GM19324 (cell line): Measurements from ENCODE around the gene CDK14.

Experiments
- ATAC-seq: cut with Tn5 transposase; IDR thresholded peaks from one replicate; pipeline ENCODE4 v1.9.1; 2021; ENCODE audit warnings: mild to moderate bottlenecking, moderate library complexity; ENCODE audit not compliant: unreplicated experiment, low FRiP score

CDK14 gene

DNA sequence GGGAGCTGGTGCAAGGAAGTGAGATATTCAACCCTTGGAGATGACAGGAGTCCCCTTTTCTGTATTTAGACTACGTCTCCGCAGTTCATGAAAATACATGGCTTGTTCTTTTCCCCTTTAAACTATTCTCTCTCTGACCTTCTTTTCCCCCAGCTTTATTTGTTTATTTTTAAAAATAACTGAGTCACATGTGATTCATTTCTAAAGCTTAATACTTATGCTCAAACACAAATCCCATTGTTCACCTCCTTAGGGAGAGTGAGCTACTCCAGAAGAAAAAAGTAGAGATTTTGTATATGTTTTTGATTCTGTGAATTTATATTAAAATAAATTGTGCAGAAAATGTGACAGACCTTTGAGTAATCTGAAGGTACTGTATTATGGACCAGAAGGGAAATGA lies 632.2 kb downstream of the CDK14 start:
- ATAC-seq: no peak

DNA sequence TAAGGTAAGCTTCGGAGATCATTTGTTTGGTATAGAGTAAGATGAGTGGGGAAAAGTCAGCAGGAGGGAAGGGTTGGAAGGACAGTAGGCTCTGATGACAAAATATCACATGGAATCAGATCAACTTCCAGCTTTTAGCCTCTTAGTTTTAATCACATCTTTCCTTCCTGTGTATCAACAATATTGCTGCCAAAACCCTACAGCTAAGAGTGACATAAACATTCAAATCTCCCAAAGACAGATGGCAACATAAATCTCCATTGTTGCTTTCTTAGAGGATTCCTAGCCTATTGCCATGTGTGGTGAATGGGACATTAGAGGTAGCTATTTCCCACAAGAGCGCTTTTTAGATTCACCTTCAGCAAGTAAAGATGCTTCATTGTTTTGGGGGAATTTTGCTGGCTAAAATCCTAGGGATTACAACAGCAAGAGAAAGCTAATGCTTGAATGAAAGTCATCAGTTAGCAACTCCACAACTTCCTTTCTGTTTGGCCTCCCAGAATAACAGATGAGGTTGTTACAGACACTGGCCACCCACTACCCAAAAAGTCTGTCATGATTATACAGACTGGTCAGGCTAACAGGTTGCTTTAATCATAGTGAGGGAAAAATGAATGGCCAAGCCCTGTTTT lies 632.9 kb downstream of the CDK14 start:
- no peak for ATAC-seq

DNA sequence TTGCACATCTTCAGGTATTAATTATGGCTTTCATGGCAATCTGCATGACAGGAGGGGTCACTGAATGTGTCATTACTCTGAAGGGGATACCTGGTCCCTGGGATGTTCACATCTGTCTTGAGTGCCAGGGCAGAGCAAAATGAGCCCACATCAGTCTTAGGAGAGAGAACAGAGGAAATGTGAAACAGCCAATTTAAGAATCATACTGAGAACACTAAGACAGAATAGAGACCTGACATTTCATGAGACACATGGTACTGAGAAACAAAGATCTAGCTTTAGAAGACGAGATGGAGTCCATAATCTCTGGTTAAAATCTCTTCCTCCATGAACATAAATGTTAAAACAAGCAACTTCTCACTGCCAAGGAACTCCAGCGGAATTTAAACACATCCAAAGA lies 634.0 kb downstream of the CDK14 start:
- ATAC-seq: no peak

DNA sequence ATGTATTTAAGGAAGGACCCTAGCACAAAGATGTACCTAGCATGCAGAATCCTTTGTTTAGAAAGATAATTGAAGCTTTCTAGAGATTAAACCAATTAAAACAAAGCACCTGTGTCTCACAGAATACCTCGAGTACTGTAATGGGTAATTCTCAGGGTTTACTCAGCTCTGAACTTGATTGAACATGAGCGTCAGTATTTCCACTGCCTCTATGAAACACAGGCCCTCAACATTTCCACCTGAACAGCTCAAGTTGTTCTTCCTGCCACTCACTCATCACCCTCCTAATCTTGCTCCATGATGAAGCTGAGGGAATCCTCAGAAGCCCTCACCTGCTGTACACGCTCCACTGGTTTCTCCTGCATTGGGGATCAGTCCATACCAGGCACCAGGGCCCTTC lies 634.4 kb downstream of the CDK14 start:
- no peak for ATAC-seq

DNA sequence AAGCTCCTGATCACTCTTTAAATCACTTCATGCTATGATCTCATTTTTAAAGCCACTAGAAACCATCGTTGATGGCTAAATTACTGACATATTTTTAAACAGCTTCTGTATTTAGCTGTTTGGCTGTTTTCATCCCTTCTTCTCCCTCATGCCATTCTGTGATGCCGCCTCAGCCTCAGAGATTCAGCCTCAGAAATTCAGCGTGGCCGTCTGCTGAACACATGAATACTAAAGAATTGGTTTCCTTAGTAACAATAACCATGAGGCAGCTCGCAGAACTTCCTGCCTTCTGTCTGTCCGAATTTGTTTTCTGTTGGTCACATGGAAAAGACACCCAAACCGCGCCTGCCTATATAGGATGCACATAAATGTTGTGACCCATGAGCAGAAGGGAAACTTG lies 637.1 kb downstream of the CDK14 start:
- no peak for ATAC-seq

DNA sequence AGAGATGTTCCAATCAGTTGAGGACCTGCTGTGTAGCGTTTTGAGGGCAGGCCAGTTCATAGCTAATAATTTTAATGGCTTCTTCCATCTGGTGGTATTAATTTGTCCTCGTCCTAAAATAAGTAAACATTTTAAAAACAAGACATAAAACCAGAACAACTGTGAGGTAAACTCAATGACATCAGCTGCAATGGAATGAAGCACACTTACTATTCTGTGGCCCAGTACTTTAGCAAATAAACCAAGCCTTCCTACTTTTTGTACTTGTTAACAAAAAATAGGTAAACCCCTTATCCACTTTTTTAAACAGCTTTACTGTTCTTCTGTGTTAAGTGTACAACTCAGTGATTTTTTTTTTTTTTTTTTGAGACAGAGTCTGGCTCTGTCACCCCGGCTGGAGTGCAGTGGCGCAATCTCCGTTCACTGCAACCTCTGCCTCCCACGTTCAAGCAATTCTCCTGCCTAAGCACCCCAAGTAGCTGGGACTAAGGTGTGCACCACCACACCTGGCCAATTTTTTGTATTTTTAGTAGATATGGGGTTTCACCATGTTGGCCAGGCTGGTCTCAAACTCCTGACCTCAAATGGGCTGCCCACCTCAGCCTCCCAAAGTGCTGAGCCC lies 639.2 kb downstream of the CDK14 start:
- ATAC-seq: no peak

DNA sequence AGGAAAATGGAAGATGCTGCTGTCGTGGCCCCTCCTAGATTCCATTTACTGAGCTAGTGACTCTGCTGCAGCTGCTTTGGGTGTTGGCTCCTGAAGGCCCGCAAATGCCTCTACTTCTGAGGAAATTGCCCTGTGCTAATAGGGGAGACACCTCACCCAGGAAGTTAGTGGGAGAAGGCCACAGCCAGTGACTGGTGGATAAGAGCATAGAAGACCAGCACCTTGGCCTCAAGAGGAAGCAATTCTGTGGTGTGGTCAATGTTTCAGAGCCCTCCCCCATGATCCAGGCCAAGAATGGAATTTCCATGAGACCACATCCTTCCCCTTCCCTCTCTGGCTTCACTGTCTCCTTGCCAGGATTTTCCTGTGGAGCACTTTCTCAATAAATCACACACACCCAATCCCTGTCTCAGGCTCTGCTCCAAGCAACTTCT lies 643.1 kb downstream of the CDK14 start:
- no peak for ATAC-seq

DNA sequence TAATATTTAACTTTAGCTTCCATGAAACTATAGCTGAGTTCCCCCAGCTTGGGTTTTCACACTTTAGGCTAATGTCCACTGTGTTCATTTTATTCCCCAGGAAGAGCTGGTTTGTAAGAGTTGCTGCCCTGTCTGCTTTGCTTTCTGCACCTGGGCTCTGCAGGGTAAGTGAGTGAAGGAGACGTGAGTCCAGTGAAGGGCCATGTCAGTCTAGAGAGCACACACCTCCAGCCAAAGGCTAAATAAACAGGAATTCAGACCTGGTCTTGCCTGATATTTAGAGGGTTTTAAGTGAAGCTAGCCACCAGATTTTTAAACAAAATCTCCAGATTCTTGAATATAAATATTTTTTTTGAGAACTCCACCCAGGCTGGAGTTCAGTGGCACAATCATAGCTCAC lies 643.7 kb downstream of the CDK14 start:
- no peak for ATAC-seq

DNA sequence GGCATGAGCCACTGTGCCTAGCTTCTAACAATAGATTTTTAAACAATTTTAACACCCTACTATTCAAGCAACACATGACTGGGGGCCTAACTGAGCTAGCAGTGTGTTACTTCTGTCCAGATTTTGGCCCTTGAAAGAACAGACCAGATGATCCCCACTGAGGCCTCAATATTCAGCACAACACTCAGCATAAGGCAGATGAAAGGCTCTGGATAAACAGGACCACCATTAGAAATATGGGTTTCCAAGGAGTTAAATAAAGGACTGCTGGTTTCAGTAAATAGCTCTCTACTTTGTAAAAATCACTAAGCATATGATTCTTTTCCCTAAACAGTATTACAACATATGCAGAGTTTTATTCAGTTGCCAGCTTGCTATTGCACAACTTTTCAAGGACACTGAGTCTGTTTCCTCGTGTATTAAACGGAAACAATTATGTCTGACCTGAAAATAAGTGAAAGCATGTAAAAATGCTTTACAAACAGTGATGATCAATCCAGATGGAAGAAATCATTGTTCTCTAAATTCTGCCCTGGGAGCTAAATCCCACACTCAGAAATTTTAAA lies 644.3 kb downstream of the CDK14 start:
- ATAC-seq: no peak

DNA sequence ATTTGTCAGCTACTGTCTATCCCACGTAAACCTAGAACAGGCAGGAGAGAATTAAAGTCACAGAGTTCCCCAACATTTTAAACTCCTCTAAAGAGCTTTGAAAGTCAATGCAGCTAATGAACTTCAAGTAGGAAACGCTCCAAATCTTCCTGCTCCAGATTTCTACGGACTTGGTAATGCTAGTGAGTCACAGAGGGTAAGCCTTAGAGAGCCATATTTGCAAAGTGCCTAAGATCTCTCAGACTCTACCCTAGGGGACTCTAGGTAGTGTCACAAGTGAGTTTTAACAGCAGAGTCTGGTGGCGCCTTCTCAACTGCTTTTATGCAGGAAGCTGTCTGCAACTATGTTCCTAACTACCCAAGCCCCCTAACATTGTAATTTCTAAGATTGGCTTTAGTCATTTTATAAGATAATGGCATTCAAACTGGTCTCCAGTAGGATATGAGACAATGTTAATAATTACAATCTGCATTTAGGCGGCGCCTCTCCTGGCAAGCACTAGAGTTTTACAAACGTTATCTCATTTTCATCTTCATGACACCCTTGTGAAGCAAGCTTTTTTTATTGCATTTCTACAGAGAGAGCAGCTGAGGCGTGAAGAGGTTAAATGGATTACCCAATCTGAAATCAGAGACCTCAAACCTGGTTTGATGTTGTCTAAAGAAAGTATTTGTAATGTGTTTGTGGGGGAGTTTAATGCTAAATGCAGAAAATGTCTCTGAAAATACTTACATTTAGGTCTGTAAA lies 646.1 kb downstream of the CDK14 start:
- no peak for ATAC-seq

DNA sequence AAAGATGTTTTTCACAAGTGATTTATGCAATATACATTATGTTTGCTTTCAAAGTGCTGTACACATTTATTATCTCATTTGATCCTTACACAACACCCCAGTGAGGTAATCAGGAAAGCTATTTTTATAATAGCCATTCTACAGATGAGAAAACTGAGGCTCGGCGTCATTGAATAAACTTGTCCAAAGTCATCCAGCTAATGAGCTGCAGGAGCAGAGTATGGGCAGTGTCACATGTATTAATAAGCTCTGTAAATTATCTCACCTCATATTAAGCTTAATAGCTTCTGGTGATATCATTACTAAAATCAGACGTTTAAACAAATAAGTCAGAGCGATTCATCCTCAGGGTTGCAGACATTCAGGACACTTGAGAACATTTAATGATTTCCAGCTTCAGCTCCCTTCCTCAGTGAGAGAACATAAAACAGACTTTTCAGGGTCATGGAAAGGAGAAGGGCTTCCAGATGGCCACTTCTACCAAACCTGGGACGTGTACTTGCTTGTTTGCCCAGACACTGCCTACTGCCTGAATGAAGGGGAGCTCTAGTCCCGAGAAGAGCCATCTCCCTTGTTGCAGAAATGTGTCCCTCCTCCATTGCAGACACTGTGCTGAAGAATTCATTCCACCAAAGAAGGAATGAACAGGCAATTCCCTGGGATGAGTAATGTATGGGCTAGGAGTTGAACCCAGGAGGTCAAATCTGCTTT lies 647.6 kb downstream of the CDK14 start:
- ATAC-seq: no peak

DNA sequence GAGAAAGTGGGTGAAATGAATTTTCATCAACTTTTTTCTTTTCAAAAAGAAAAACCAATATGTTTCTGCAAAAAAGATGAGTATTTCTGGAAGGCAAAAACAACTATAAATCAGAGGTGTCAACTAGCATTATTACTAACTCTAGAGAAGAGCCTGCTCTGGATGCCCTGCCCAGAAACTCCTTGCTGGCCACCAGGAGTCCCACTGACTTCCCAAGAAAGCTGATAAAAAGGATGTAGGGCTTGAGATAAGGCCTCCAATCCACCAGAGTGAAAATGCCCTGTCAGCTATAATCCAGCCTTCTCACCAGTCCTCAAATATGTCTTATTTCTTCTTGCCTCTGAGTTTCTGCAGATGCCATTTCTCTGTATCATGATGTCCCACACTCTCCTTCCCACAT lies 651.4 kb downstream of the CDK14 start:
- no peak for ATAC-seq

DNA sequence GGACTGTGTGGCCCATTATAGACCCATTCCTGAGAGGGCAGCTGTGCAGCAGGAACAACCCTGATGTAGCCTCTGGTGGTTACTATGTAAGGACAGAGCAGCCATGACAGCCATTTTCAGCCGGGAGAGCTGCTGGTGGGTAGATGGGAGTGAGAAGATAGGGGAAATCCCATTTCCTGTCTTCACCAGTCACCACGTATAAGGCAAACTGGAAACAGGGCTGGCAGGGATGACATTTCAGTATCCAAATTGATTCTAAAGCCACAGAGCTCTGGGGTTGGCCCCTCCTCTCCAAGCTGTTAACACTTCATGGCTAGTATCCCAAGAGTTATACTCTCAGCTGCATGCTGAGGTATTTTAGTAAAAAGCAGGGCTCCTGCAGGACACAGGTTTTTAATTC lies 652.9 kb downstream of the CDK14 start:
- ATAC-seq: no peak

DNA sequence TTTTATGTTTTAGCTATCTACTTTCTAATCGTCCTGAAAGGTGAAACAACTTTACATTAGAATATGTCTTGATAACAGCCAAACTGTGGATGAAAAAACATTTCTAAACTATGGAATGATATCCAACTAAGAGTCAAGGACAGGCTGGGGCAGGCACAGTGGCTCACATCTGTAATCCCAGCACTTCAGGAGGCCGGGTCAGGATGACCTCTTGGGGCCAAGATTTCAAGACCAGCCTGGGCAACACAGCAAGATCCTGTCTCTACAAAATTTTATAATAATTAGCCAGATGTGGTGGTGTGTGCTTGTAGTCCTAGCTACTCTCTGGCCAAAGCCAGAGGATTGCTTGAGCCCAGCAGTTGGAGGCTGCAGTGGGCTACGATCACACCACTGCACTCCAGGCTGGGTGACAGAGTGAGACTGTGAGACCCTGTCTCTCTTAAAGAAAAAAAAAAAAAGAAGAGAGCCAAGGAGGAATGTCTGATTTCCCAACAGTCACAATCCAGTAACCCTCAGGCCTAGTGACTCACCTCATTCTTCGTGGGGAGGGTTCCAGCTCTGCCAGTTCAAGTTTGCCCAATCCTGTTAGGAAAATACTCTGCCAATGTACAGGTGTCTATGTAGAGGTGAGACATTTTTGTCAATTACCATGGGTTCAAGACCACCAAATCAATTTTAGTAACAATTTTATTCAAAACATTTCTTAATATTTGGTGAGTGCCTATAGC lies 653.5 kb downstream of the CDK14 start:
- ATAC-seq: no peak

DNA sequence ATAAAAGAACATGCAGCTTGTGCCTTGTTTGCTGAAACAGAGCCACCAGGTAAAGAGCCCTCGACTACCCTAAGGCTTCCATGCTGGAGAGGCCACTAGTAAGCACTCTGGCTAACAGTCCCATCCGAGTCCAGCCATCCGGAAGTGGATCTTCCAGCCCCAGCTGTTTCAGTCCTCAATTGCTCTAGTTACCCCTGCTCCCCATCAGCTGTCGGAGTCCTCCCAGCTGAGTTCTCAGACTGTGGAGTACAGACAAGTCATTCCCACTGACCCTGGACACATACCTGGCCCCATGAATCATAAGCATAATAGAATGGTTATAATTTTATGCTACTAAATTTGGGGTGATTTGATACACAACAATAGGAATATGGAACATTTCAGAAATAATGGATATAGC lies 654.6 kb downstream of the CDK14 start:
- ATAC-seq: no peak

DNA sequence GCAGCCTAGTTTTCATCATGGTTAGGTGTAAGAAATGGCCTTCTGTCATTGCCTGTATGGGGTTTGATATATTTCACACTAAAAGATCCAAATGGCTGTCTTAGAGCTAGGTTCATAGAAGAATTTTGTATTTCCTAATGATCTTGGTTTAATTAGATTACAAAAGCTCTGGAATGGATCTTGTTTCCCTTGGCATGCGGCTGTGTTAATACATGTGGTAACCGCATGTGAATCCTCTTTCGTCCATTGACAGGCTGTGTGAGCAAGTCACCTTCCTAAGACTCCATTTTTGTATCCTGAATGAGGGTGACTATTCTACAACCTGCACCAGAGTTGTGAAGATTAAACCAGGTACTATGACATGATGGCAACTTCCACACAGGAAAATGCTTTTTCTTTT lies 655.8 kb downstream of the CDK14 start:
- ATAC-seq: no peak
